Neural cell (in vitro differentiated cells): Measurements from ENCODE around the gene GALE. TPM values are rescaled to one million over a fixed set of nuclear protein-coding genes. Genes with fewer than 3 reads are reported as not detected.
"Not testable (repeated sequence)": the region's sequence is repeated elsewhere in the genome, so short reads cannot be mapped to it uniquely, and the experiment has no call there.

Experiments used
- H2AFZ ChIP-seq: fragments of 200-600, 300-800 bp; sonication (generic), shearing (Covaris generic); 2 replicates; pipeline ENCODE4 v1.6.0; 2014; ENCODE audit warnings: low read depth, mild to moderate bottlenecking, antibody characterized with exemption, low read length, moderate library complexity
- H3F3A ChIP-seq: fragments of 200-600 bp; shearing (Covaris generic); 2 replicates; pipeline ENCODE4 v1.6.1; 2016; ENCODE audit warnings: mild to moderate bottlenecking, moderate library complexity, mixed read lengths, antibody characterized with exemption, low read length; ENCODE audit not compliant: insufficient read depth, poor library complexity, severe bottlenecking
- H3K27ac ChIP-seq: fragments of 200-600, 300-800 bp; sonication (generic), shearing (Covaris generic); 2 replicates; pipeline ENCODE4 v1.5.1; 2014; ENCODE audit warnings: mild to moderate bottlenecking, low read length, moderate library complexity
- H3K27me3 ChIP-seq: fragments of 300-800, 200-600 bp; sonication (generic), shearing (Covaris generic); 2 replicates; pipeline ENCODE4 v1.6.0; 2014; ENCODE audit warnings: mild to moderate bottlenecking, low read depth, low read length, moderate library complexity; ENCODE audit not compliant: insufficient read depth
- H3K36me3 ChIP-seq: fragments of 300-800, 200-600 bp; sonication (generic), shearing (Covaris generic); 2 replicates; pipeline ENCODE4 v1.5.1; 2014; ENCODE audit warnings: mild to moderate bottlenecking, antibody characterized with exemption, low read length, moderate library complexity; ENCODE audit not compliant: insufficient read depth
- H3K4me2 ChIP-seq: fragments of 300-800, 200-600 bp; sonication (generic), shearing (Covaris generic); 2 replicates; pipeline ENCODE4 v1.6.0; 2014; ENCODE audit warnings: mild to moderate bottlenecking, low read length
- H3K4me3 ChIP-seq: fragments of 300-800, 200-600 bp; sonication (generic), shearing (Covaris generic); 2 replicates; pipeline ENCODE4 v1.5.1; 2014; ENCODE audit warnings: mild to moderate bottlenecking, low read length, moderate library complexity
- H3K79me2 ChIP-seq: fragments of 200-600 bp; shearing (Covaris generic); replicated peaks from 2 replicates; pipeline ENCODE4 v1.6.0; 2014; ENCODE audit warnings: mild to moderate bottlenecking, low read length, moderate library complexity; ENCODE audit not compliant: insufficient read depth
- H3K9ac ChIP-seq: fragments of 300-800, 200-600 bp; sonication (generic), shearing (Covaris generic); 2 replicates; pipeline ENCODE4 v1.6.1; 2016; ENCODE audit warnings: mild to moderate bottlenecking, low read length, mixed read lengths
- H3K9me2 ChIP-seq: fragments of 200-600 bp; shearing (Covaris generic); 2 replicates; pipeline ENCODE4 v1.6.1; 2016; ENCODE audit warnings: mild to moderate bottlenecking, low read length, mixed read lengths; ENCODE audit not compliant: insufficient read depth
- H3K9me3 ChIP-seq: fragments of 200-600, 300-800 bp; sonication (generic), shearing (Covaris generic); 2 replicates; pipeline ENCODE4 v1.6.1; 2016; ENCODE audit warnings: mild to moderate bottlenecking, mixed run types, low read length, moderate library complexity, mixed read lengths
- H4K20me1 ChIP-seq: fragments of 200-600 bp; shearing (Covaris generic); 2 replicates; pipeline ENCODE4 v1.6.1; 2016; ENCODE audit warnings: mild to moderate bottlenecking, mixed run types; ENCODE audit not compliant: insufficient read depth
- EP300 ChIP-seq: fragments of 450-650 bp; conservative IDR thresholded peaks from 2 replicates; pipeline ENCODE4 v1.6.1; 2014; ENCODE audit warnings: antibody characterized with exemption, mild to moderate bottlenecking, moderate library complexity; ENCODE audit not compliant: poor library complexity, severe bottlenecking
- EZH2 ChIP-seq: fragments of 200-600, 300-800 bp; shearing (Covaris generic), sonication (generic); IDR thresholded peaks from 2 replicates; pipeline ENCODE4 v1.6.1; 2014; ENCODE audit warnings: antibody characterized with exemption, low read length, borderline replicate concordance, mild to moderate bottlenecking; ENCODE audit not compliant: insufficient read depth, poor library complexity, severe bottlenecking
- MXI1 ChIP-seq: fragments of 450-650 bp; conservative IDR thresholded peaks from 2 replicates; pipeline ENCODE4 v1.6.1; 2014; ENCODE audit warnings: antibody characterized with exemption, mild to moderate bottlenecking; ENCODE audit not compliant: poor library complexity, severe bottlenecking
- POLR2AphosphoS5 ChIP-seq: IDR thresholded peaks from 2 replicates; pipeline ENCODE4 v1.6.1; 2012
- RAD21 ChIP-seq: fragments of 450-650 bp; conservative IDR thresholded peaks from 2 replicates; pipeline ENCODE4 v1.6.1; 2014; ENCODE audit warnings: antibody characterized with exemption, mild to moderate bottlenecking, moderate library complexity
- SMC3 ChIP-seq: fragments of 450-650 bp; conservative IDR thresholded peaks from 2 replicates; pipeline ENCODE4 v1.6.1; 2014; ENCODE audit warnings: antibody characterized with exemption, mild to moderate bottlenecking, moderate library complexity; ENCODE audit not compliant: poor library complexity
- TAF1 ChIP-seq: IDR thresholded peaks from 2 replicates; pipeline ENCODE4 v1.6.1; 2012; ENCODE audit warnings: low read depth
- polyA plus RNA-seq: library from polyadenylated mRNA; depleted of rRNA; stranded (reverse); fragments of >200 nt; gene quantifications from 2 replicates; pipeline ENCODE4 v1.2.3, GENCODE V29; 2014
- TF ChIP-seq, protein P1 (sequence below): IDR thresholded peaks from 2 replicates; pipeline ENCODE4 v1.6.1; 2012; ENCODE audit warnings: borderline replicate concordance

The GALE gene
- polyA plus RNA-seq, 1 donor from 2014 or later, result 109 TPM

DNA sequence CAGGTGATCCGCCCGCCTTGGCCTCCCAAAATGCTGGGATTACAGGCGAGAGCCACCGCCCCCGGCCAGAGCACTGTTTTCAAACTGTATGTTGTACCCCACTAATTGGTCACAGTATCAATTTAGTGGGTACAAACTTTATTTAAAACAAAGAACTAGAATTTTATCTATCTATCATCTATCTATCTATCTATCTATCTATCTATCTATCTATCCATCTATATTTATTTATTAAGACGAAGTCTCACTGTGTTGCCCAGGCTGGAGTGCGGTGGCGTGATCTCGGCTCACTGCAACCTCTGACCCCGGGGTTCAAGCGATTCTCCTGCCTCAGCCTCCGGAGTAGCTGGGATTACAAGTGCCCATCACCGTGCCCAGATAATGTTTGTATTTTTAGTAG is 26.0 kb upstream of the GALE start:
- not testable (repeated sequence) for H3K9me3 ChIP-seq, H3F3A ChIP-seq, H3K27me3 ChIP-seq, H3K27ac ChIP-seq, H2AFZ ChIP-seq, H3K9ac ChIP-seq, H3K79me2 ChIP-seq, H3K4me2 ChIP-seq, H3K4me3 ChIP-seq, H3K36me3 ChIP-seq, H4K20me1 ChIP-seq, H3K9me2 ChIP-seq

DNA sequence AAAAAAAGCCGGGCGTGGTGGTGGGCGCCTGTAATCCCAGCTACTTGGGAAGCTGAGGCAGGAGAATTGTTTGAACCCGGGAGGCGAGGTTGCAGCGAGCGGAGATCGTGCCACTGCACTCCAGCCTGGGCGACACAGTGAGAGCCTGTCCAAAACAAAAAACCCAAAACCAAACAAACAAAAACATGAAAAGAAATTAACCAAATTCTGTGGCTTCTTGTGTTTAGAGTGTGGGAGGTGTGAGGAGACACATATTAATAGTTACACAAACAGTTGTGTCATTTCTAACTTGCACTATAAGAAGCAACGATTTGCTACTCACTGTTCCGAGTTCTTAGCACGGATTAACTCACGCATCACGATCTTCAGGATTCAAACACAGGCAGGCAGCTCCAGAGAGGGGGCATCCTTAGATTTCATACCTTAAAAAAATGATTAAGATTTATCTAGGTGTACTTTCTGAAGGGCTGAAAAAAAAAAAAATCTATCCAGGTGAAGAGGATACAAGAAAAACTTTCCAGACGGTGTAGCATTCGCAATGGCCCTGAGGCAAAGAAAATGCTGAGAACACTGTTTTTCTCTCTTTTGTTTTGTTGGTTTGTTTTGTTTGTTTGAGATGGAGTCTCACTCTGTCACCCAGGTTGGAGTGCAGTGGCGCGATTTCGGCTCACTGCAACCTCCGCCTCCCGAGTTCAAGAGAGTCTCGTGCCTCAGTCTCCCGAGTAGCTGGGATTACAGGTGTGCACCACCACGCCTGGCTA is 25.4 kb upstream of the GALE start:
- Histone ChIP-seq H3K27ac (peak overlapping the region; percentile 84), H3F3A (no peaks in the 10 kb centered on the region), H3K27me3 (no peaks in the 10 kb centered on the region), H2AFZ (peak overlapping the region; percentile 93), H4K20me1 (no peaks in the 10 kb centered on the region), H3K36me3 (no peaks in the 10 kb centered on the region), H3K9me3 (no peaks in the 10 kb centered on the region), H3K4me3 (peak overlapping the region; percentile 89), H3K9me2 (no peaks in the 10 kb centered on the region), H3K79me2 (no peaks in the 10 kb centered on the region), H3K9ac (peak overlapping the region; percentile 91), H3K4me2 (peak overlapping the region; percentile 35)
- TF ChIP-seq, protein P1, sequence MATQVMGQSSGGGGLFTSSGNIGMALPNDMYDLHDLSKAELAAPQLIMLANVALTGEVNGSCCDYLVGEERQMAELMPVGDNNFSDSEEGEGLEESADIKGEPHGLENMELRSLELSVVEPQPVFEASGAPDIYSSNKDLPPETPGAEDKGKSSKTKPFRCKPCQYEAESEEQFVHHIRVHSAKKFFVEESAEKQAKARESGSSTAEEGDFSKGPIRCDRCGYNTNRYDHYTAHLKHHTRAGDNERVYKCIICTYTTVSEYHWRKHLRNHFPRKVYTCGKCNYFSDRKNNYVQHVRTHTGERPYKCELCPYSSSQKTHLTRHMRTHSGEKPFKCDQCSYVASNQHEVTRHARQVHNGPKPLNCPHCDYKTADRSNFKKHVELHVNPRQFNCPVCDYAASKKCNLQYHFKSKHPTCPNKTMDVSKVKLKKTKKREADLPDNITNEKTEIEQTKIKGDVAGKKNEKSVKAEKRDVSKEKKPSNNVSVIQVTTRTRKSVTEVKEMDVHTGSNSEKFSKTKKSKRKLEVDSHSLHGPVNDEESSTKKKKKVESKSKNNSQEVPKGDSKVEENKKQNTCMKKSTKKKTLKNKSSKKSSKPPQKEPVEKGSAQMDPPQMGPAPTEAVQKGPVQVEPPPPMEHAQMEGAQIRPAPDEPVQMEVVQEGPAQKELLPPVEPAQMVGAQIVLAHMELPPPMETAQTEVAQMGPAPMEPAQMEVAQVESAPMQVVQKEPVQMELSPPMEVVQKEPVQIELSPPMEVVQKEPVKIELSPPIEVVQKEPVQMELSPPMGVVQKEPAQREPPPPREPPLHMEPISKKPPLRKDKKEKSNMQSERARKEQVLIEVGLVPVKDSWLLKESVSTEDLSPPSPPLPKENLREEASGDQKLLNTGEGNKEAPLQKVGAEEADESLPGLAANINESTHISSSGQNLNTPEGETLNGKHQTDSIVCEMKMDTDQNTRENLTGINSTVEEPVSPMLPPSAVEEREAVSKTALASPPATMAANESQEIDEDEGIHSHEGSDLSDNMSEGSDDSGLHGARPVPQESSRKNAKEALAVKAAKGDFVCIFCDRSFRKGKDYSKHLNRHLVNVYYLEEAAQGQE, result no peak
- TF ChIP-seq SMC3 (no peak), EP300 (no peak), RAD21 (no peak), POLR2AphosphoS5 (no peak), TAF1 (no peak), EZH2 (no peak), MXI1 (no peak)

DNA sequence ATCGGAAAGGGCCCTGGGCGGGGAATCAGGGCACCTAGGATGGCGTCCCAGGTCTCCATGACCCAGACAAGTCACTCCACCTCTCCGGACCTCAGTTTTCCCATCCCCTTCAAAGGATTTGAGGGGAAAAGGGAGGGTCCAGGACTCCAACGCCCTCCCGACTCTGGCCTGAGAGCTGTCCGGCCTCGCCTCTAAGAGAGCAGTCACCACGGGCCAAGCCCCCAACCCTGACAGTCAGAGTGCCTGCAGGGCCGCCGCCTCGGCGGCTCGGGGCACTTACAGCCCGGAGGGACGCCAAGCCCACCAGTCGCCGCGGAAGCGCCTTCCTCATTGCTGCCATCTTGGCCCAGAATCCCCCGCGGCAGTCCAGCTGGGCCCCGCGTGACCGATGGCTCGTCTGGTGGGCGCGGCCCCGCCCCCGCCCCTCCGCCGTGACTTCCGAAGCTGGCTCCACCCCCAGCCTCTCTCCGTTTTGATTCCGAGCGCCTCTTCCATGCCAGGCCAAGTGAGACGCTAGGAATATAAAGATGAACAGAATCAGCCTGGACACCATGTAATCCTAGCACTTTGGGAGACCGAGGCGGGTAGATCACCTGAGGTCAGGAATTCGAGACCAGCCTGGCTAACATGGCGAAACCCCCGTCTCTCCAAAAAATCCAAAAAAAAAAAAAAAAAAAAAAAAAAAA is 24.7 kb upstream of the GALE start, which contains the start of gene HMGCL:
HMGCL (minus strand) TSS at position 354 of the 686 bp plus-strand sequence; CDS start at position 340, 14 bp downstream.
- Histone ChIP-seq H2AFZ (peak within 1 kb of the TSS; percentile 93), H3F3A (no peaks in the 10 kb centered on the region), H3K9me2 (no peaks in the 10 kb centered on the region), H3K27me3 (no peaks in the 10 kb centered on the region), H3K9me3 (no peaks in the 10 kb centered on the region), H4K20me1 (no peaks in the 10 kb centered on the region), H3K4me3 (peak within 1 kb of the TSS; percentile 89), H3K79me2 (no peaks in the 10 kb centered on the region), H3K9ac (peak within 1 kb of the TSS; percentile 91), H3K4me2 (peak within 1 kb of the TSS; percentile 88), H3K36me3 (no peaks in the 10 kb centered on the region), H3K27ac (peak within 1 kb of the TSS; percentile 84)
- TF ChIP-seq POLR2AphosphoS5, result peak; percentile 97
- peak; percentile 96 for TF ChIP-seq TAF1
- TF ChIP-seq, protein P1, result peak; percentile 91
- TF ChIP-seq EZH2, result no peak
- peak; percentile 76 for TF ChIP-seq MXI1
